ENCODE data around the gene ERH.

GRCh38 chr14:69337984-69338383 is 60.1 kb downstream of the ERH start:
- no peak for TF ChIP-seq PRDM15 (CRISPR knock-in tag; IDR thresholded peaks at IDR 0.05)
- no peak for TF ChIP-seq RAD21 (IDR thresholded peaks at IDR 0.05; ENCODE audit: insufficient read depth, low read depth, low read length)
- TF ChIP-seq NFYA (IDR thresholded peaks at IDR 0.05; ENCODE audit: borderline replicate concordance, low read depth, low read length), result no peak
- no peak for TF ChIP-seq REST (IDR thresholded peaks at IDR 0.05; ENCODE audit: low read depth, low read length)
- no peak for TF ChIP-seq POLR2A (IDR thresholded peaks at IDR 0.05; ENCODE audit: low read depth, low read length)
- TF ChIP-seq CTCF (IDR thresholded peaks at IDR 0.05 in 2 of 3, conservative IDR thresholded peaks at IDR 0.05 in 1 of 3; ENCODE audit: control insufficient read depth in 2 of 3, extremely low read depth in 1 of 3, insufficient read depth in 1 of 3, low read depth in 3 of 3, low read length in 3 of 3), result no peak
- no peak for TF ChIP-seq TCF12 (IDR thresholded peaks at IDR 0.05; ENCODE audit: low read depth, low read length)
- TF ChIP-seq TBL1XR1 (IDR thresholded peaks at IDR 0.05; ENCODE audit: low read depth, low read length), result no peak
- no peak for TF ChIP-seq CREM (IDR thresholded peaks at IDR 0.05; ENCODE audit: low read depth)
- no peak for TF ChIP-seq E2F4 (IDR thresholded peaks at IDR 0.05; ENCODE audit: low read depth, low read length)
- TF ChIP-seq FOXM1 (IDR thresholded peaks at IDR 0.05; ENCODE audit: low read depth, low read length), result no peak
- no peak for TF ChIP-seq SUZ12 (IDR thresholded peaks at IDR 0.05; ENCODE audit: unreplicated experiment)
- TF ChIP-seq MTA2 (IDR thresholded peaks at IDR 0.05; ENCODE audit: low read depth), result no peak
- TF ChIP-seq STAT3 (IDR thresholded peaks at IDR 0.05; ENCODE audit: low read depth, low read length), result no peak
